ENCODE measurements around the gene SUN1. TPM values are rescaled to one million over a fixed set of nuclear protein-coding genes. Genes with fewer than 3 reads are reported as not detected.
"Not testable (repeated sequence)": the region's sequence is repeated elsewhere in the genome, so short reads cannot be mapped to it uniquely, and the experiment has no call there.

Gene SUN1
- total RNA-seq, 2 experiments from 2014 or later = 67.8 to 74.4 TPM

DNA sequence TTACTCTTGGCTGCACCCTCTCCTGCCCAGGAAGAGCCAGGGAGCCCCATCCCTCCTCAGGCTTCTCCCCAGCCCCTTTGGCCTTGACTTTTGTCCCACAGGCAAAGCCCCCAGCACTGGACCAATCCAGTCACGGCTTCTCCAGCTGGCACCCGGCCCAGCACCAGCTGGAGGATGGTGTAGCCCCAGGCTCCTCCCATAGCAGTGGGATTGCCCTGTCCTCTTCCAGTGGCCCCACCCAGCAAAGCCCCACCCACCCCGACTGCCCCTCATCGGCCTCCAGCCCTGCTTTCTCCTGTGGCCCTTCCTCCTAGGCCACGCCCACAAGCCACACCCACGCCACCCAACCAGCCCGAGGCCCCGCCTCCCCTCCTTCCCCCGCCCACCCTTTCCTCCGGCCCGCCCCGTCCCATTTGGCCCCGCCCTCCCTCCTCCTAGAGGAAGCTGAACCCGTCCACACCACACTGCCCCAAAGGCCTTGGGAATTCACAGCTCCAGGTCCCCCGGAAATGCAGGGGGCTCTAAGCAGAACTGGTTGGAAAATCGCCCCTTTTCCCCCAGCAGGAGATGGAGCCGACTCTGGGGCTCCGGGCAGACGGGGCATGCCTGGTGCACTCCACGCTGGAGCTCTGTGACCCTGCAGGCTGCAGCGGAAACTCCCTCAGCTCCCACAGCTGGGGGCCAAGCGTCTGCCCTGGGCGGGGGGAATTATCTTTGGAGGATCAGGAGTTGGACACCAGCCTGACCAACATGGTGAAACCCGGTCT is 69.3 kb downstream of the SUN1 start:
- peaks cover 1% of the 10 kb centered on the region for H3K36me3 Mint-ChIP-seq (ENCODE audit: low read depth)
- H3K4me1 Mint-ChIP-seq (ENCODE audit: low read depth) = no peaks in the 10 kb centered on the region
- H3K4me3 Mint-ChIP-seq = no peak overlapping the region
- CTCF ChIA-PET = interaction anchor here (0.6 to 1.4 kb wide), 2 partner anchors 9 to 595 kb away, joined by 3 read pairs; no protein-coding TSS in a partner anchor
- no peak overlapping the region for H3K27ac Mint-ChIP-seq
- DNase-seq = peak; percentile 64
- no peaks in the 10 kb centered on the region for H3K9me3 Mint-ChIP-seq
- H3K27me3 Mint-ChIP-seq (ENCODE audit: low read depth) = no peaks in the 10 kb centered on the region
- intact Hi-C loops (cut with micrococcal nuclease) = loop anchor here (10.0 kb wide), 1 partner anchor 163 kb away; no protein-coding TSS in a partner anchor

DNA sequence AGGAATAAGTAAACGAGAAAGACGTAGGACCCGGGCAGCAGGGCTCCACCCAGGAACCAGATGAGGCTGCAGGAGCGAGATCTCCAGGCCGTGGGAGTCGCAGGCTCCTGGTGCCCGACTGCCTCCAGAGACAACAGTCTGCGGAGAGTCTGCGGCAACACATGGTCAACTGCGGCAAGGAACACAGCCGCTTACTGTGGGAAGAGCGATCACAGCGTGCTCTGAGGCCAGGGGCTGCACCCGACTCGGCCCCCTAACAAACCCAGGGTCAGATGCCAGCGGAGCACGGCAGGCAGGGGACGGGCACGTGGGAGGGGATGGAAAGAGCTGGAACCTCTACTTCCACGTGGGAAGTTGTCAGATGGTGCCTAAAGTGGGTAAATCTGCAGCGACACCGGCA is 70.7 kb downstream of the SUN1 start:
- no peak for DNase-seq
- CTCF ChIA-PET = no interaction called here
- Mint-ChIP-seq H3K4me3 (no peak overlapping the region), H3K27ac (no peak overlapping the region), H3K4me1 (ENCODE audit: low read depth) (no peaks in the 10 kb centered on the region), H3K27me3 (ENCODE audit: low read depth) (no peaks in the 10 kb centered on the region), H3K9me3 (no peaks in the 10 kb centered on the region), H3K36me3 (ENCODE audit: low read depth) (no peaks in the 10 kb centered on the region)
- intact Hi-C loops (cut with micrococcal nuclease) = loop anchor here (10.0 kb wide), 1 partner anchor 162 kb away; no protein-coding TSS in a partner anchor

- CTCF ChIA-PET = no interaction called here
- no peaks in the 10 kb centered on the region for H3K27me3 Mint-ChIP-seq (ENCODE audit: low read depth)
- H3K9me3 Mint-ChIP-seq = no peaks in the 10 kb centered on the region
- no peak overlapping the region for H3K27ac Mint-ChIP-seq
- DNase-seq = no peak
- H3K4me1 Mint-ChIP-seq (ENCODE audit: low read depth) = peaks cover 3% of the 10 kb centered on the region
- no peak overlapping the region for H3K4me3 Mint-ChIP-seq
- no peaks in the 10 kb centered on the region for H3K36me3 Mint-ChIP-seq (ENCODE audit: low read depth)
- intact Hi-C loops (cut with micrococcal nuclease) = loop anchor here (10.0 kb wide), 1 partner anchor 161 kb away; no protein-coding TSS in a partner anchor
Measured at GRCh38 chr7:903921-904755, 71.9 kb downstream of the SUN1 start.

- no peaks in the 10 kb centered on the region for H3K27me3 Mint-ChIP-seq (ENCODE audit: low read depth)
- H3K4me1 Mint-ChIP-seq (ENCODE audit: low read depth) = peaks cover 5% of the 10 kb centered on the region
- intact Hi-C loops (cut with micrococcal nuclease) = loop anchor here (10.0 kb wide), 1 partner anchor 160 kb away; no protein-coding TSS in a partner anchor
- H3K27ac Mint-ChIP-seq = no peak overlapping the region
- no peaks in the 10 kb centered on the region for H3K36me3 Mint-ChIP-seq (ENCODE audit: low read depth)
- H3K9me3 Mint-ChIP-seq = no peaks in the 10 kb centered on the region
- CTCF ChIA-PET = no interaction called here
- no peak for DNase-seq
- no peak overlapping the region for H3K4me3 Mint-ChIP-seq
Measured at GRCh38 chr7:904847-905246, 72.6 kb downstream of the SUN1 start.

- Mint-ChIP-seq H3K4me3 (no peak overlapping the region), H3K9me3 (no peaks in the 10 kb centered on the region), H3K4me1 (ENCODE audit: low read depth) (peaks cover 12% of the 10 kb centered on the region), H3K27ac (no peak overlapping the region), H3K36me3 (ENCODE audit: low read depth) (no peaks in the 10 kb centered on the region), H3K27me3 (ENCODE audit: low read depth) (no peaks in the 10 kb centered on the region)
- CTCF ChIA-PET = interaction anchor here (0.8 kb wide), 1 partner anchor 23 kb away, joined by 3 read pairs; no protein-coding TSS in a partner anchor
- no peak for DNase-seq
- intact Hi-C loops (cut with micrococcal nuclease) = loop anchor here (10.0 kb wide), 1 partner anchor 158 kb away; no protein-coding TSS in a partner anchor
Measured at GRCh38 chr7:906776-907157, 74.5 kb downstream of the SUN1 start.

DNA sequence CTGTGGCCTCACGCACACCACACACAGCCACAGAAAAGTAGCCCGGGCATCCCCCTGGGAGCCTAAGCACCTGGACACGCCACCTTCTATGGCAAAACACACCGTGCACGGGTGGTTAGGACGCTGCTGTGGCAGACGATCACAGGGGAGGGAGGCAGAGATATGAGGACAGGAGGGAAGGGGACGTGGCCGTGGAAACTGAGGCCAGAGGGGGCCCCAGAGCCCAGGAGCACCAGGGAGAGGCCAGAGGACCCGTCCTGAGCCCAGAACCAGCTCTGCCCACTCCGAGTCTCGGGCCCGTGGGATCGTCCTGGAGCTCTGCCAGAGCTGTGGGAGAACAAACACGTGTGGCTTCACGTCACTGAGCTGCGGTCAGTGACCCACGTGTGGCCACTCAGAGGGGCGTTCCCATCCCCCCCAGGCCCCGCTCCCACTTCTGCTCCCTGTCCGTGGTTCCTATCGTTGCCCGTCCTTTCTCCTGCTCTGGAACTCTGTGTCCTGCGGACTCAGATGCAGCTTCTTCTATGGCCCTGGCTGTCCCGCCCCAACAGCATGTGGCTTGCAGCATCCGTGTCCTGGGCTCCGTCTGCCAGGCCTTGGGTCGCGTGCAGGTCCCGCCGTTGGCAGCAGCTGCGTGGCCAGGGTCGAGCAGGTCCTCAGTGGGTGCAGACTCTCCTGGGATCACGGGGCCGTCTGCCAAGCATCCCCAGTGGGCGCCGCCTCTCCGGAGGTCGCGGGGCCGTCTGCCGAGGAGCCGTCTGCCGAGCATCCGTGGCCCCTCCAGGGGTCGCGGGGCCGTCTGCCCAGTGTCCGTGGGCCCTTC is 75.1 kb downstream of the SUN1 start:
- Mint-ChIP-seq H3K27ac (no peak overlapping the region), H3K9me3 (no peaks in the 10 kb centered on the region), H3K4me1 (ENCODE audit: low read depth) (peaks cover 12% of the 10 kb centered on the region), H3K36me3 (ENCODE audit: low read depth) (no peaks in the 10 kb centered on the region), H3K4me3 (no peak overlapping the region), H3K27me3 (ENCODE audit: low read depth) (no peaks in the 10 kb centered on the region)
- CTCF ChIA-PET = interaction anchor here (0.7 to 4.0 kb wide), 8 partner anchors 15 to 158 kb away, joined by 3 to 31 read pairs (median 7); partner anchors contain the start of gene COX19
- intact Hi-C loops (cut with micrococcal nuclease) = loop anchor here (10.0 kb wide), 1 partner anchor 157 kb away; no protein-coding TSS in a partner anchor
- DNase-seq = no peak

- CTCF ChIA-PET = interaction anchor here (0.7 to 4.0 kb wide), 8 partner anchors 14 to 158 kb away, joined by 3 to 31 read pairs (median 10); partner anchors contain the start of gene COX19
- no peak for DNase-seq
- H3K36me3 Mint-ChIP-seq (ENCODE audit: low read depth) = no peaks in the 10 kb centered on the region
- no peak overlapping the region for H3K27ac Mint-ChIP-seq
- peaks cover 12% of the 10 kb centered on the region for H3K4me1 Mint-ChIP-seq (ENCODE audit: low read depth)
- no peaks in the 10 kb centered on the region for H3K27me3 Mint-ChIP-seq (ENCODE audit: low read depth)
- no peak overlapping the region for H3K4me3 Mint-ChIP-seq
- intact Hi-C loops (cut with micrococcal nuclease) = loop anchor here (1.0 to 10.0 kb wide), 2 partner anchors 46 to 157 kb away; partner anchors contain the start of gene ADAP1
- H3K9me3 Mint-ChIP-seq = no peaks in the 10 kb centered on the region
Measured at GRCh38 chr7:908159-908581, 75.9 kb downstream of the SUN1 start.

DNA sequence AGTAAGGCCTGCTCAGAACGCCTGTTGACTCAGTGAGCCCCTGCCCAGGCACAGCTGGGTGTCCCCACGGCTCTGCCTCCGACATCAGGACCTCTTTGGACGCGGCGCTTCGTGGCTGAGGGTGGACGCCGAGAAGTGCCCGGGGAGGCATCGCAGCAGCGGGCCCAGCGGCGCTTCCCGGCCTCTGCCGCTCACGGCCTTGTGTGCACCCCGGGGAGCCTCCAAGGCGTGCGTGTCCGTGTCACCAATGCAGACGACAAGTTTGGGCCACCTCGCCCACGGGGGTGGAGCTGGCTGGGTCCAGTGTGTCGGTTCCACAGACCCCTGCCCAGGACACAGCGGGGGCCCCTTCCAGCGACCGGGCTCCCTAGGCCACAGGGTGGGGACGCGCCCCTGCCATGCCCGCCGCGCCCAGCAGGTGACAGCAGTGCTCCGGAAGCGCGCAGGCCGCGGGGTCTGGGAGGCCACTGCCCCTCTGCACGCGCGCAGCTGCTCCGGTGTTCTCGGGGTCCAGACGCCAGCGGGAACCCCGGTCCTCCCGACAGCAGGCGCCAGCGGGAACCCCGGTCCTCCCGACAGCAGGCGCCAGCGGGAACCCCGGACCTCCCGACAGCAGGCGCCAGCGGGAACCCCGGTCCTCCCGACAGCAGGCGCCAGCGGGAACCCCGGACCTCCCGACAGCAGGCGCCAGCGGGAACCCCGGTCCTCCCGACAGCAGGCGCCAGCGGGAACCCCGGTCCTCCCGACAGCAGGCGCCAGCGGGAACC is 76.5 kb downstream of the SUN1 start:
- peak overlapping the region; percentile 24 for H3K4me3 Mint-ChIP-seq
- H3K27ac Mint-ChIP-seq = not testable (repeated sequence)

GRCh38 chr7:909358-910329 is 77.4 kb downstream of the SUN1 start:
- DNase-seq = peak; percentile 40
- peaks cover 12% of the 10 kb centered on the region for H3K4me1 Mint-ChIP-seq (ENCODE audit: low read depth)
- peak overlapping the region; percentile 32 for H3K4me3 Mint-ChIP-seq
- no peak overlapping the region for H3K27ac Mint-ChIP-seq
- CTCF ChIA-PET = interaction anchor here (0.6 to 4.0 kb wide), 14 partner anchors 8 to 156 kb away, joined by 3 to 31 read pairs (median 6); partner anchors contain the start of genes ADAP1 and COX19
- no peaks in the 10 kb centered on the region for H3K36me3 Mint-ChIP-seq (ENCODE audit: low read depth)
- intact Hi-C loops (cut with micrococcal nuclease) = loop anchor here (1.0 to 10.0 kb wide), 2 partner anchors 14 to 155 kb away; no protein-coding TSS in a partner anchor
- H3K27me3 Mint-ChIP-seq (ENCODE audit: low read depth) = no peaks in the 10 kb centered on the region
- H3K9me3 Mint-ChIP-seq = no peaks in the 10 kb centered on the region

More for the DNA sequence above, 76.5 kb downstream of the SUN1 start:
- peaks cover 12% of the 10 kb centered on the region for H3K4me1 Mint-ChIP-seq (ENCODE audit: low read depth)
- H3K36me3 Mint-ChIP-seq (ENCODE audit: low read depth); H3K27me3 Mint-ChIP-seq (ENCODE audit: low read depth); H3K9me3 Mint-ChIP-seq: not testable (repeated sequence)
- peak; percentile 65 for DNase-seq
- intact Hi-C loops (cut with micrococcal nuclease) = loop anchor here (1.0 to 10.0 kb wide), 2 partner anchors 46 to 156 kb away; partner anchors contain the start of gene ADAP1
- CTCF ChIA-PET = interaction anchor here (0.6 to 4.0 kb wide), 8 partner anchors 9 to 157 kb away, joined by 3 to 31 read pairs (median 10); partner anchors contain the start of gene COX19

GRCh38 chr7:910441-910861 is 78.2 kb downstream of the SUN1 start:
- peak overlapping the region; percentile 32 for H3K4me3 Mint-ChIP-seq
- intact Hi-C loops (cut with micrococcal nuclease) = loop anchor here (1.0 kb wide), 1 partner anchor 13 kb away; no protein-coding TSS in a partner anchor

More at GRCh38 chr7:910441-910861, 78.2 kb downstream of the SUN1 start:
- peak; percentile 33 for DNase-seq
- Mint-ChIP-seq H3K4me1 (ENCODE audit: low read depth) (peaks cover 12% of the 10 kb centered on the region), H3K27ac (no peak overlapping the region), H3K9me3 (no peaks in the 10 kb centered on the region), H3K36me3 (ENCODE audit: low read depth) (no peaks in the 10 kb centered on the region), H3K27me3 (ENCODE audit: low read depth) (no peaks in the 10 kb centered on the region)
- CTCF ChIA-PET = interaction anchor here (1.0 to 4.0 kb wide), 10 partner anchors 9 to 83 kb away, joined by 3 to 31 read pairs (median 6); partner anchors contain the start of genes ADAP1 and COX19
